NCI-H69 (cell line): Measurements from ENCODE around the gene CNTFR.
A peak's percentile ranks its signal among the peaks of the same experiment; 100 is the strongest.

Experiments used
- DNase-seq: peaks from one replicate; lab custom pipeline; 2025; lab: John Stamatoyannopoulos, UW

Gene CNTFR

DNA sequence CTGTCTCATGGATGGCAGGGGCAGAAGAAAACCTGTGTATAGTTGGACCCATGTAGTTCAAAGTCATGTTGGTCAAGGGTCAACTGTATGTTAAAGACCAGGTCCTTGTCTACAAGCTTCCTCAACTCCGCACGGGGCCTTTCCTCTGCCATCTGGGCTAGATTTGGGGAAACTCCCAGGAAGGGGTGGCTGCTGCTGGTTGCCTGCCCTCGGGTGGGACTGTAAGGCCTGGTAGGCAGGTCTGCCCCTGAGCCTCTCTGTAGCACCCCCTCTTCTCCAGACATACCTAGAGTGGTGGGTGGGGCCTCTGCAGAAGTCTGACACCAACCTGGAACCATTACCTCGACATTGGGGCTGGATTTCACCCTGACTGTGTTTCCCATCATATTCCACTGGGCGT lies 82.0 kb downstream of the CNTFR start:
- no peak for DNase-seq

DNA sequence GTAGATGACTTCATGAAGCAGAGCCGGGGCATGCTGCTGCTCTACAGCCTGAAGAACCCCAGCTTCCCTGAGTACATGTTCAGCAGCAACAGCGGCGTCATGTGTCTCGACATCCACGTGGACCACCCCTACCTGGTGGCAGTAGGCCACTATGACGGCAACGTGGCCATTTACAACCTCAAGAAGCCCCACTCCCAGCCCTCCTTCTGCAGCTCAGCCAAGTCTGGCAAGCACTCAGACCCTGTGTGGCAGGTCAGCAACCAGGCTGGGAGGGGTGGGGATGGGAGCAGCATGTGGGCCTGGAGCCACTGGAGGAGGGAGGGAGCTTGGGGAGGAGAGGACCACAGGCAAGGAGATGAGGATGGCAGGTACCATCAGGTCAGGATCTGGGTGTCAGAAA lies 82.9 kb downstream of the CNTFR start:
- no peak for DNase-seq

DNA sequence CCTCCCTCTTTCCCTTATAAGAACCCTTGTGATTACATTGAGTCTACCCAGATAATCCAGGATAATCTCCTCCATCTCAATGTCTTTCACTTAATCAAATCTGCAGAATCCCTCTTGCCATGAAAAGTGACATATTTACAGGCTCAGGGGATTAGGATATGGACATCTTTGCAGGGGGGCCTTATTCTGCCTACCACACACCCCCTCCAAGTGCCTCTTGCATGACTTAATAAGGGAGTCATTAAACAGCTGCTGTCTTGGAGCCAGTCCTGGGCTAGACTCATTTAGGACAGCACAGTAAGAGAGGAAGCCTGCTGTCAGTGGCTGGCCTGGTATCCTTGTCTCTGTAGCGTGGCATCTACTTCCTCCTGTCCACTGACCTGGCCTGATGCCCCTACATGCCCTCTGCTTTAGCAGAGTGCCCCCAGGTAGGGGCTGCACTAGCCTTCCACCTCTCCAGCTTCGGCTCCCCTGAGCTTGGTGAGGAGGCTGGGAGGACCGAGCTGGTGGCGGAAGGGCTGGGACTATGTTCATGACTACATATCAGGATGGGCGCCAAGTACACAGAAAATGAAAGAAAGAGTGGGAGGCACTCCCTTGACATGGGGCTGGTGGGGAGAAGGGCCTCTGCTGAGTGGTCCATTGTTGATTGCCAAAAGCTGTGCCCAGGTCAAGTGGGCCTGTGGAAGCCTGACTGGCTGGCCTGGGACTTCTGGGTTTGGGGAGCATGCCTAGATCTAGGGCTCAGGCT lies 84.0 kb downstream of the CNTFR start:
- DNase-seq: peak; percentile 52

DNA sequence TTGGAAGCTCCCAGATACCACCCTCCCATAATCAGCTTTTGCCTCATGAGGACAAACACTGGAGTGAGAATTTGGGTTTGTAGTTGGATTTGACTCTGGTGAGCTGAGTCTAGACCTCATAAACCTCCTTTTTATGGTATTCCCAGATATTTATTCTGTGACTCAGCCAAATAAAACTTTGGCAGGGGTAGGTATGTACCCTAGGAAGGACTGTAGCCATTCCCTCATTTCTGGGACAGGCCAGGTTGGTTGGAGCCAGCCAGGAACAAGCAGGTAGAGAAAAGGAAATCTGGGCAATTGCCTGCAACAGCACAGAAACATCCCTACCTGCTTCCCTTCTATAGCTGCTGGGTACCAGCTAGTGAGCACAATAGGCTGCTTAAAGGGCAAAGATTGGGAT lies 86.1 kb downstream of the CNTFR start:
- no peak for DNase-seq

DNA sequence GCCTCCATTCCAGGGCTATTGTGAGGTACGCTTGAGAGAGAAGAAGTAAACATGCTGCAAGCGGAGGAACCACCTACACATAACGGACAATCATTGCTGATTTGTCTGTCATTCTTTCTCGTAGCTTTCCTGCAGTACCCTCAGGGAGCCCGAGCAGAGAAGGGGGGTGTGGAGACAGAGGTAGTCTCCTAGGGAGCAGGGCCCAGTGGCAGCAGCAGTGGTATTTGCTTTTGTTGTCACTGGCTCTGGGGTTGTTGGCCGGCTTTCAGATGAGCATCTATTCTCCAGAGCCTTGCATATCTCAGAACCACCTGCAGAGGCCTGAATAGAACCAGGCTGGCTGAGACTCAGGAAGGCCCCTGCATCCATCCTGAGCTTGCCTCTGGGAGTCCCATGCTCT lies 86.6 kb downstream of the CNTFR start:
- DNase-seq: peak; percentile 71

DNA sequence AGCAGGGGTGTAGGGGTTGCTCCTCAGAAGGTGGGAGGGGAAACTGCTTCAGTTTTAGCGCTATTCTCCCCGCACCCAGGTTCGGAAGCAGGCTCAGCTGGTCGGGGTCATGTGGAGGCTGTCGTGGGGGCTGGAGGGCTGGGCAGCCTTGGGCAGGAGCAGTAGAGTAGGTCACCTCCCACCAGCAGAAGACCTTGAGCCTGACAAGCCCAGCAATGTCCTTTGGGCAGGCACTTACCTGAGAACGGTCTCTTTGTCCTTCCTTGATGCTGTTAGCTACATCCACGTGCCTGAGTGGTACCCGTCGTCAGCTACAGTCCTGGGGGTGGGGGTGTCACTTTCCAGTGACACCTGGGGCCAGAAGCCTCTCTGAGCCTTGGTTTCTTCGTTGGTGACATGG lies 87.1 kb downstream of the CNTFR start:
- no peak for DNase-seq

DNA sequence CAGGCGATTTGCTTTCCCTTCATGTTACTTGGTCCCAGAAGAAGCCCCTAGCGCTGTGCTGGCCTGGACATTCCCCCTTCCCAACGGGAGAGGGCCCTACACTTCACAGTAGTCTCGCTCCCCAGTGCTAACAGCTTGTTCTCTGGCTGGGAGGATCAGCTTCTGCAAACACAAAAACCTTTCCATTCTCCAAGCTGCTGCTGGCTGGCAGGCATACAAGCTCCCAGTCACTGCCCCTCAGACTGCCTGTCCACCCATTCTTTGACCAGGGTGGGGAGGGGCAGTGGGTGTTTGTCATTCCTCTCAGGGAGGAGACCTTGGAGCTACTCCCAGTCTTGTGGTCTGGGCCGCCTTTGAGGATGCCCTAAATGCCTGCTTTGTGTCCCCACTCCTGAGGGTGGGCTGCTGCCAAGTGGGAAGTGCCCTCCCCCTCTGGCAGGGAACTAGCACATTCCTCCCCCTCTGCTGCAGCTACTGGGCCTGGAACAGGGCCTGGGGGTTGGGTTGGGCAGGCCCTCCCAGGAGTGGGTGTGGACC lies 87.6 kb downstream of the CNTFR start:
- DNase-seq: peak; percentile 80
